CD4-positive, CD25-positive, alpha-beta regulatory T cell (primary cell): Measurements from ENCODE around the gene RNF167. TPM values are rescaled to one million over a fixed set of nuclear protein-coding genes. Genes with fewer than 3 reads are reported as not detected.

ENCODE experiments used
- ATAC-seq, 2 donors: fragments of 150-1000 bp; cut with Tn5 transposase; one replicate each; pipeline ENCODE4 v1.10.0; 2021; ENCODE audit warnings: low read depth in 2 of 2, moderate number of reproducible peaks in 2 of 2, moderate library complexity in 1 of 2
- DNase-seq, 3 donors: peaks; one replicate each; pipeline versions ENCODE4 v3.0.0 to v3.0.0-alpha.2; 2012 to 2022; ENCODE audit warnings: mixed read lengths in 1 of 3
- H3K27ac ChIP-seq: one replicate; pipeline ENCODE4 v1.7.0; 2013; ENCODE audit warnings: mild to moderate bottlenecking, low read length; ENCODE audit not compliant: insufficient read depth, poor library complexity, severe bottlenecking
- H3K27me3 ChIP-seq: one replicate; pipeline ENCODE4 v1.7.0; 2013; ENCODE audit warnings: low read length; ENCODE audit not compliant: control insufficient read depth, insufficient read depth
- H3K36me3 ChIP-seq: one replicate; pipeline ENCODE4 v1.7.0; 2013; ENCODE audit warnings: mild to moderate bottlenecking, low read length, moderate library complexity; ENCODE audit not compliant: control insufficient read depth, insufficient read depth
- H3K4me1 ChIP-seq: 2 replicates; pipeline ENCODE4 v1.7.0; 2013; ENCODE audit warnings: mild to moderate bottlenecking, low read length; ENCODE audit not compliant: insufficient read depth, control insufficient read depth, poor library complexity, severe bottlenecking
- H3K4me3 ChIP-seq: one replicate; pipeline ENCODE4 v1.7.0; 2013; ENCODE audit warnings: low read depth, mild to moderate bottlenecking, low read length, moderate library complexity
- H3K9me3 ChIP-seq, 2 experiments: 1 replicate in 1 of 2; 2 replicates in 1 of 2; pipeline ENCODE4 v1.7.0; 2013; ENCODE audit warnings: low read length in 2 of 2, mild to moderate bottlenecking in 1 of 2, moderate library complexity in 1 of 2; ENCODE audit not compliant: control insufficient read depth in 2 of 2
- H3K27ac Mint-ChIP-seq, 3 donors: one replicate each; pipeline ENCODE4 v1.8.0; 2020 to 2022; ENCODE audit warnings: mild to moderate bottlenecking in 3 of 3, mixed read lengths in 3 of 3, moderate library complexity in 2 of 3
- H3K27me3 Mint-ChIP-seq: one replicate; pipeline ENCODE4 v1.8.0; 2022; ENCODE audit warnings: mild to moderate bottlenecking, mixed read lengths
- H3K36me3 Mint-ChIP-seq: one replicate; pipeline ENCODE4 v1.8.0; 2020; ENCODE audit warnings: mixed read lengths
- H3K4me1 Mint-ChIP-seq, 4 donors: one replicate each; pipeline ENCODE4 v1.8.0; 2020 to 2022; ENCODE audit warnings: mixed read lengths in 4 of 4, mild to moderate bottlenecking in 1 of 4
- H3K4me3 Mint-ChIP-seq, 4 donors: one replicate each; pipeline ENCODE4 v1.8.0; 2020 to 2022; ENCODE audit warnings: mild to moderate bottlenecking in 4 of 4, mixed read lengths in 4 of 4, moderate library complexity in 3 of 4
- H3K9me3 Mint-ChIP-seq, 7 donors: one replicate each; pipeline ENCODE4 v1.8.0; 2020 to 2022; ENCODE audit warnings: mixed read lengths in 7 of 7, mild to moderate bottlenecking in 3 of 7, moderate library complexity in 2 of 7
- polyA plus RNA-seq, 4 donors: library from polyadenylated mRNA; unstranded; fragments of 300-500 nt; fragmentation: Illumina TruSeq; gene quantifications; one replicate each; pipeline ENCODE4 v1.2.3, GENCODE V29; 2021
- total RNA-seq: library from RNA; stranded (reverse); gene quantifications from one replicate; pipeline ENCODE4 v1.2.3, GENCODE V29; 2022

RNF167 gene
- total and polyA plus RNA-seq, 5 donors from 2014 or later = 31.5 to 105 (median 50.7) TPM

DNA sequence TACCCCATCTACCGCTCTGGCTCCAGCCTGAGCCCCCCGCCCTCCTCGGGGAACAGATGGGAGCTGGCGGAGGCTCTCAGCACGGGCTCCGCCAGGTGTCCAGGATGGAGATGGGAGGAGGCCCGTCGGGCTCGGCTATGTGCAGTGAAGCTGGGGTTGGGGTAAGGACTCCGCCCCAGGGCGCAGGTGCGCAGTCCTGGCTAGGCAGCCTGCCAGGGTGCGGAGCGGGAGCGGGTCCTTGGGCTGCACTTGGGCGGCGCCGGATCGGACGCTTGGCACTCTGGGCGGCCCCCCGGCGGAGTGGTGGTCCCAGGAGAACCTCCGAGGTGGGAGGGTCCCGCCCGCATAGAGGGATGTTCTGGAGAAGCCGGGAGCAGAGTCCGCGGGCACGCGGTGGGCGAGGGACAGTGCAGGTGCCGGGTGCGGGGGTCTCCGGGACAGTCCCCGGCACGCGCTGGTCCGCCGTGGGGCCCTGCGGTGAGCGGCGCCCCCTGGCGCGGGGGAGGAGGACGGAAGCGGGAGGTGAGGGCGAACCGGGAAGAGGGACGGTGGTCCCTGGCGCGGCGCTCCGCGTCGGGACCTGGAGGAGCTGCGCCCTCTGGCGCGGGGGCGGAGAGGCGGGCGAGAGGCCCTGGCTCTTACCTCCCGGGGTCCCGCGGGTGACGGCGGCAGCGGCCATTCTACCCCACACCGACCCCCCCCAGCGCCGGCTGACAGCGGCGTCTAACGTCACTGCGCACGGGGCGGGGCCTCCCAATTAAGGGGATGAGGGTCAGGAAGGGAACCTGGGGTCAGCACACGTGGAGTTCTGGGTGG is 47.1 kb downstream of the RNF167 start, which contains the start of gene CAMTA2:
CAMTA2 (minus strand) TSS at position 725 of the 816 bp plus-strand sequence. CDS start 1,453 bp downstream, outside the sequence.
- peaks cover 18 to 49% (median 38%) of the 10 kb centered on the region in 4 donors for H3K4me1 Mint-ChIP-seq
- DNase-seq (peak; percentile 82 to 89 (median 85)), ATAC-seq (peak; percentile 91 to 92)
- H3K27me3 Mint-ChIP-seq = no peaks in the 10 kb centered on the region
- H3K27ac Mint-ChIP-seq = peak within 1 kb of the TSS; percentile 94 to 97 (median 96)
- Histone ChIP-seq H3K4me3 (peak within 1 kb of the TSS; percentile 82), H3K36me3 (peaks cover 17% of the 10 kb centered on the region), H3K27ac (peak within 1 kb of the TSS; percentile 93), H3K9me3 (no peaks in the 10 kb centered on the region), H3K4me1 (peaks cover 38% of the 10 kb centered on the region), H3K27me3 (no peaks in the 10 kb centered on the region)
- H3K4me3 Mint-ChIP-seq = peak within 1 kb of the TSS; percentile 91 to 96 (median 94)
- no peaks in the 10 kb centered on the region for H3K9me3 Mint-ChIP-seq
- peaks cover 14% of the 10 kb centered on the region for H3K36me3 Mint-ChIP-seq

DNA sequence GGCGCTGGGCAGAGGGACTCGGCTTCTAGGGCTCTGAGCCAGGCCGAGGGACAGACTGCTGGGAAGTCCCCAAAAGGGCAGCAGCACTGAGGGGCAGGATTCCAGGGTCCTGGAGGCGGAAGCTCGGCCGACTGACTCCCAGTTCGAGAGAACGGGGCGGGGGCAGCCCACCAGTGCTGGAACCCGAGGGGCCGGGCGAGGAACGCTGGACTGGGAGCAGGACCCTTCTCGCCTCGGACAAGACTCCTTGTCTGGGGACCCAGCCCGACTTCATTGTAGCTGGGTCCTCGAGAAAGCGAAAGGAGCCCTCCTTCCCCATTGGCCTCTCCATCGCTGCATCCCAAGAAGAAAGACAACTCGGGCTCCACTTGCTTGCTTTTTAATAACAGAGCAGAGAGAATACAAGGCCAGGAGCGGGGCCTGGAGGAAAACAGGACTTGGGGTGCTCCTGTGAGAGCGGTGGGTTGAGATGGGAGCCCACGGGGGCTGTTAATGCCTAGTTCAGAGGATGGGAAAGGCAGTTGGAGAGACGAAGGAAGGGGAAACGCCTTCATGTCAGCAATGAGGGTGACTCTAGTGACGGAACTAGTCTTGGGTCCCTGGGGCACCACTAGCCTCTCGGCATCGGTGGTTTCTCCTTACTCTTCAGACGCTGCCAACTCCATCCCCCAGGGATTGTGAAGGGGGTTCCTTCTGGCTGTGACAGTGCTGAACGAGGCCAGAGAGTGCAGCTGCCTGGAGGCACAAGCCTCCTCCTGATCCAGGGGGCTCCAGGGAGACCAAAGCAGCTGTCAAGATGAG is 47.9 kb downstream of the RNF167 start:
- no peaks in the 10 kb centered on the region for H3K9me3 ChIP-seq
- H3K27me3 ChIP-seq = no peaks in the 10 kb centered on the region
- H3K27ac ChIP-seq = peak overlapping the region; percentile 93
- H3K4me1 ChIP-seq = peaks cover 38% of the 10 kb centered on the region
- Mint-ChIP-seq H3K9me3 (no peaks in the 10 kb centered on the region), H3K27ac (peak overlapping the region; percentile 88 to 96 (median 94)), H3K4me3 (peak overlapping the region; percentile 91 to 96 (median 94)), H3K4me1 (peaks cover 18 to 43% (median 36%) of the 10 kb centered on the region in 4 donors), H3K27me3 (no peaks in the 10 kb centered on the region), H3K36me3 (peaks cover 7% of the 10 kb centered on the region)
- H3K4me3 ChIP-seq = peak overlapping the region; percentile 82
- H3K36me3 ChIP-seq = peaks cover 9% of the 10 kb centered on the region
- no peak for DNase-seq
- no peak for ATAC-seq

GRCh38 chr17:4994081-4994595 is 54.1 kb downstream of the RNF167 start:
- Histone ChIP-seq H3K9me3 (no peaks in the 10 kb centered on the region), H3K36me3 (no peaks in the 10 kb centered on the region), H3K27me3 (no peaks in the 10 kb centered on the region), H3K4me3 (no peak overlapping the region), H3K27ac (no peak overlapping the region), H3K4me1 (peaks cover 23% of the 10 kb centered on the region)
- Mint-ChIP-seq H3K27me3 (peaks cover 5% of the 10 kb centered on the region), H3K4me3 (peak overlapping the region in 2 of 4 donors; percentile 4 to 73), H3K9me3 (no peaks in the 10 kb centered on the region), H3K27ac (no peak overlapping the region), H3K36me3 (no peaks in the 10 kb centered on the region), H3K4me1 (peaks cover 8 to 25% (median 15%) of the 10 kb centered on the region in 4 donors)
- DNase-seq (no peak), ATAC-seq (no peak)

Other genes with a start within 250 kb of the RNF167 start
- gene PELP1, start 236.1 kb upstream of the RNF167 start, total RNA-seq = 51.9 TPM
- gene PELP1, start 236.1 kb upstream of the RNF167 start, polyA plus RNA-seq = 1 to 10 TPM; 6.2 to 8.6 (median 7.8) TPM
- gene ARRB2, start 229.6 kb upstream of the RNF167 start, total RNA-seq = 197 TPM
- gene ARRB2, start 229.6 kb upstream of the RNF167 start, polyA plus RNA-seq = 10 to 100 TPM; 22.4 to 37.5 (median 28.9) TPM
- 9.3 TPM for gene MED11, start 208.8 kb upstream of the RNF167 start, total RNA-seq
- gene MED11, start 208.8 kb upstream of the RNF167 start, polyA plus RNA-seq = 10 to 100 TPM; 40.0 to 46.8 (median 43.9) TPM
- 1.0 TPM for gene ZMYND15, start 200.4 kb upstream of the RNF167 start, total RNA-seq
- not detected for gene ZMYND15, start 200.4 kb upstream of the RNF167 start, polyA plus RNA-seq
- 7.3 TPM for gene CXCL16, start 200.3 kb upstream of the RNF167 start, total RNA-seq
- gene CXCL16, start 200.3 kb upstream of the RNF167 start, polyA plus RNA-seq = under 1 TPM in 3 of 4 donors, not detected in 1; 0.41 to 0.79 (median 0.45) TPM
- not detected for gene TM4SF5, start 168.4 kb upstream of the RNF167 start, total RNA-seq
- gene TM4SF5, start 168.4 kb upstream of the RNF167 start, polyA plus RNA-seq = not detected
- gene VMO1, start 153.9 kb upstream of the RNF167 start, total RNA-seq = not detected
- gene VMO1, start 153.9 kb upstream of the RNF167 start, polyA plus RNA-seq = under 1 TPM in 1 of 4 donors, not detected in 3; 0.71 TPM
- gene GLTPD2, start 151.3 kb upstream of the RNF167 start, total RNA-seq = 0.39 TPM
- under 1 TPM in 1 of 4 donors, not detected in 3; 0.43 TPM for gene GLTPD2, start 151.3 kb upstream of the RNF167 start, polyA plus RNA-seq
- 64.7 TPM for gene PSMB6, start 144.1 kb upstream of the RNF167 start, total RNA-seq
- 100 to 1,000 TPM; 281 to 354 (median 319) TPM for gene PSMB6, start 144.1 kb upstream of the RNF167 start, polyA plus RNA-seq
- 36.4 TPM for gene PLD2, start 133.1 kb upstream of the RNF167 start, total RNA-seq
- gene PLD2, start 133.1 kb upstream of the RNF167 start, polyA plus RNA-seq = 1 to 10 TPM; 1.6 to 4.7 (median 1.9) TPM
- gene MINK1, start 106.9 kb upstream of the RNF167 start, total RNA-seq = 235 TPM
- 10 to 100 TPM in 3 of 4 donors, 1 to 10 TPM in 1; 9.4 to 13.4 (median 11.6) TPM for gene MINK1, start 106.9 kb upstream of the RNF167 start, polyA plus RNA-seq
- gene C17orf107, start 40.7 kb upstream of the RNF167 start, total RNA-seq = 45.6 TPM
- 1 to 10 TPM; 1.1 to 1.5 (median 1.3) TPM for gene C17orf107, start 40.7 kb upstream of the RNF167 start, polyA plus RNA-seq
- 3.8 TPM for gene CHRNE, start 37.2 kb upstream of the RNF167 start, total RNA-seq
- gene CHRNE, start 37.2 kb upstream of the RNF167 start, polyA plus RNA-seq = under 1 TPM in 2 of 4 donors, not detected in 2; 0.15 to 0.25 TPM
- 1.9 TPM for gene GP1BA, start 8.0 kb upstream of the RNF167 start, total RNA-seq
- gene GP1BA, start 8.0 kb upstream of the RNF167 start, polyA plus RNA-seq = under 1 TPM in 2 of 4 donors, not detected in 2; 0.07 to 0.22 TPM
- 22.6 TPM for gene SLC25A11, start 222 bp upstream of the RNF167 start, total RNA-seq
- 10 to 100 TPM; 69.3 to 78.4 (median 74.4) TPM for gene SLC25A11, start 222 bp upstream of the RNF167 start, polyA plus RNA-seq
- 865 TPM for gene PFN1, start 8.3 kb downstream of the RNF167 start, total RNA-seq
- gene PFN1, start 8.3 kb downstream of the RNF167 start, polyA plus RNA-seq = 1,000 to 10,000 TPM; 2,018 to 2,804 (median 2,386) TPM
- gene ENO3, start 10.9 kb downstream of the RNF167 start, total RNA-seq = 11.7 TPM
- 1 to 10 TPM in 1 of 4 donors, under 1 TPM in 3; 0.29 to 1.6 (median 0.41) TPM for gene ENO3, start 10.9 kb downstream of the RNF167 start, polyA plus RNA-seq
- 52.5 TPM for gene SPAG7, start 27.5 kb downstream of the RNF167 start, total RNA-seq
- 100 to 1,000 TPM in 3 of 4 donors, 10 to 100 TPM in 1; 97.9 to 130 (median 106) TPM for gene SPAG7, start 27.5 kb downstream of the RNF167 start, polyA plus RNA-seq
- gene CAMTA2, start 47.4 kb downstream of the RNF167 start, total RNA-seq = 69.8 TPM
- 1 to 10 TPM; 4.7 to 7.9 (median 6.0) TPM for gene CAMTA2, start 47.4 kb downstream of the RNF167 start, polyA plus RNA-seq
- not detected for gene INCA1, start 57.3 kb downstream of the RNF167 start, total RNA-seq
- under 1 TPM in 1 of 4 donors, not detected in 3; 0.99 TPM for gene INCA1, start 57.3 kb downstream of the RNF167 start, polyA plus RNA-seq
- 22.9 TPM for gene KIF1C, start 57.7 kb downstream of the RNF167 start, total RNA-seq
- gene KIF1C, start 57.7 kb downstream of the RNF167 start, polyA plus RNA-seq = 1 to 10 TPM; 2.6 to 4.6 (median 3.8) TPM
- 0.22 TPM for gene SLC52A1, start 95.2 kb downstream of the RNF167 start, total RNA-seq
- gene SLC52A1, start 95.2 kb downstream of the RNF167 start, polyA plus RNA-seq = under 1 TPM in 2 of 4 donors, not detected in 2; 0.27 to 0.41 TPM
- 2.5 TPM for gene ZFP3, start 138.2 kb downstream of the RNF167 start, total RNA-seq
- 1 to 10 TPM in 2 of 4 donors, under 1 TPM in 2; 0.32 to 2.0 (median 1.3) TPM for gene ZFP3, start 138.2 kb downstream of the RNF167 start, polyA plus RNA-seq
- gene ZNF232, start 171.6 kb downstream of the RNF167 start, total RNA-seq = 8.0 TPM
- 10 to 100 TPM in 2 of 4 donors, 1 to 10 TPM in 2; 4.6 to 12.3 (median 9.0) TPM for gene ZNF232, start 171.6 kb downstream of the RNF167 start, polyA plus RNA-seq
- not detected for gene USP6, start 175.8 kb downstream of the RNF167 start, total RNA-seq
- gene USP6, start 175.8 kb downstream of the RNF167 start, polyA plus RNA-seq = under 1 TPM in 3 of 4 donors, not detected in 1; 0.02 to 0.10 (median 0.06) TPM